Measurements from ENCODE around the gene SCARB1.

The SCARB1 gene

DNA sequence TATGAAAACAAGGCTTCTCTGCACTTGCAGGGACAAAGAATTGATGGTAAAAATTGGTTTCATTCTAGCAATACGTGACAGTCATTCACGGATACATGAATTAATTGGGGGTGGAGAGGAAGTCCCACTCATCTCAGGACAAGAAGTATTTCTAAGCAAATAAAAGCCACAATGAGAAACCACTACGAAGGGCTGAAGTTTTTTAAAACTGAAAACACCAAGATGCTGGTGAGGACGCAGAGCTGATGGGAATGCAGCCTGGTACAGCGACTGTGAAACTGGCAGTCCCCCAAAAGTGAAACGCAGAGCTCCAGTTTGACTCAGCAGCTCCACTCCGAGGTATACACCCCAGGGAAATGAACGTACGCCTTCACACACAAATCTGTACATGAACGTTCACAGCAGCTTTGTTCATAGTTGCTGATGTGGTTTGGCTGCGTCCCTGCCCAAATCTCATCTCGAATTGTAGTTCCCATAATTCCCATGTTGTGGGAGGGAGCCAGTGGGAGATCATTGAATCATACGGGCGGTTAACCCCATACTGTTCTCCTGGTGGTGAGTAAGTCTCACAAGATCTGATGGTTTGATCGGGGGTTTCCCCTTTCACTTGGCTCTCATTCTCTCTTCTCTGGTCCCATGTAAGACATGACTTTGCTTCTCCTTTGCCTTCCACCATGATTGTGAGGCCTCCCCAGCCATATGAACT lies 89.0 kb downstream of the SCARB1 start:
- peak; percentile 82 for DNase-seq (ENCODE audit: low spot score)

GRCh38 chr12:124774054-124774461 lies 89.6 kb downstream of the SCARB1 start:
- DNase-seq (ENCODE audit: low spot score): no peak

DNA sequence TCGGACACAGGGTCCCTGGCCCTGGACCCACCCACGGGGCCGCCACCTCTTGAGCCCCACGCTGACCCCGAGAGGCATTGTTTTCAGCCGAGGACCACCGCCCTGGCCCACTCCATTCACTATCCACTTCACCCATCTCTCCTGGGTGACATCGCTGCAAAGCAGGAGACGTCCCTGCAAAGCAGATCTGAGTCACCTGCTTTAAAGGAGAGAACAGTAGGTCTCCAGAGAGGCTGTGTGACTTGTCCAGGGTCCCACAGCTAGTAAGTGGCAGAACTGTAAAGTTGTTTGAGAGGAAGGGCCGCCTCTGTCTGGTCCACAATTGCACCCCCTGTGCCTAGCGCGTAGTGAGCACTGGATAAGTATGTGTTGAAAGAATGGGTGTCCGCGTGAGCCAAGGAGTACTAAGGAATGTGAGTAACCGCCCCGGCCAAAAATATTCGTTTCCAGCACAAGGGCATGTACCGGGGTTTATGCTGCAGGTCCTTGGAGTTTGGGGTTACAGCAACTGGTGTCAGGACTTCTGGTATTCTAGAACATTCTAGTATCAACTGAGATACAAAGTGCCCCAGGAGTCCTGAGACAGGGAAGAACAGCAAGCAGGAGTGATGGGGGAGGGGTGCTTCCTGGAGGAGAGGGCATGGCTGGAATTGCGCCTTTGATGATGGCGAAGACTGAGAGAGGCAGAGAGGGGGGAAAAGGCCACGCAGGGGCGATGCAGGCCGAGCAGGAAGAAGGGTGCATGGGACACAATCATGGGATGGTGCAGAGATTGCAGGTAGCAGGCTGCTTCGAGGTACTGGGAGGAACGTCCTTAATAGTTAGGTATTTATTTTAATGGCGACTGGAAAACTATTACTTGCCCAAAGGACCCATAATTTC lies 91.1 kb downstream of the SCARB1 start:
- no peak for DNase-seq (ENCODE audit: low spot score)

DNA sequence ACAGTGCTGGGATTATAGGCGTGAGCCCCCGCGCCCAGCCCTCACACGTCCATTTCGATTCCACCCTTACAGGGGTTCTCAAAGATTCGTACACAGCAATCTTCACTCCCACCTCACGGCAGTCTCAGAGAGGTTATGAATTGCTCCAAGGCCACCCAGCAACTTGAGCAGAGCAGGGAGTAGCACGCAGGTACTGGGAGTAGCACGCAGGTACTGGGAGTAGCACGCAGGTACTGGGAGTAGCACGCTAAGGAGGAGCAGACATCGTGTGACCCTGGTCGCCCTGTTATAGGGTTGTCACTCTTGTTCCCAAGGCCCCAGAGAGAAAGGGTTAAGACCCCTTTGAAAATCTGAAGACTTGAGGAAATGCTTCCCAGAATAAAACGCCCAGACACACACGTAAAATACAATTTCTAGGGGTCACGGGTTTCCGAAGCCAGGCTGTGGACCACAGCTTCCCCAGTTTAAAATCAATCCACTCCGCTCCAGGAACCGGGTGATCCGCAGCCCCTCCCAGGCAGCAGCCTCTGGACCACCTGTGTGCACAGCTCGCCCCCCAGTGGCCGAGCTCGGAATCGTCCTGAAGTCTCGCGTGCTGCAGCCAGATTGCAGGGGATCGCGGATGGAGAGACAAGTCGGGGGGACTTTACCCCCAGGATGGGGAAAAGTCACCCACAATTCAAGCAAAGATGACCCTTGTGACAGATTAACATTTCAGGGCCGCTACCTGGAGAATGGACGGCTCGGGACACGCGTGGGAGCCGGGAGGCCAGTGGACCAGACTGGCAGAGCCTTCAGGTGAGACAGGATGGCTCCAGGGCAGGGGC lies 92.0 kb downstream of the SCARB1 start:
- DNase-seq (ENCODE audit: low spot score): peak; percentile 86

DNA sequence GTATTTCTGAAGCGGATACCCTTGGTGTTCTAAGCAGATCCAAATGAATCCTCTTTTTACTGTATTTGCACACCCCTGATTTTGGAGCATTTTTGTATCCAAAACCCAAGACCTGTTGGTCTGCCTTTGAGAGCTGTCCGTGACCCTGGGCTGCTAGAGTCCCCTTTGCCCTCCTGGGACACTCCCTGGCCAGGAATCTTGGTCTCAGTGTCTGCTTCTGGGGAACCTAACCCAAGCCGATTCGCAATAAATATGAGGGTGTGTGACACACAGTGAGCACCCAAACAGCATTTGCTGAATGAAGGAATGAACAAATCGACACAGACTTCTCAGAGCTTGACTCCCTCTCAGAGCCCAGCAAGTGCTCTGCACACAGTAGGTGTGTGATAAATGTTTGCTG lies 92.9 kb downstream of the SCARB1 start:
- no peak for DNase-seq (ENCODE audit: low spot score)

DNA sequence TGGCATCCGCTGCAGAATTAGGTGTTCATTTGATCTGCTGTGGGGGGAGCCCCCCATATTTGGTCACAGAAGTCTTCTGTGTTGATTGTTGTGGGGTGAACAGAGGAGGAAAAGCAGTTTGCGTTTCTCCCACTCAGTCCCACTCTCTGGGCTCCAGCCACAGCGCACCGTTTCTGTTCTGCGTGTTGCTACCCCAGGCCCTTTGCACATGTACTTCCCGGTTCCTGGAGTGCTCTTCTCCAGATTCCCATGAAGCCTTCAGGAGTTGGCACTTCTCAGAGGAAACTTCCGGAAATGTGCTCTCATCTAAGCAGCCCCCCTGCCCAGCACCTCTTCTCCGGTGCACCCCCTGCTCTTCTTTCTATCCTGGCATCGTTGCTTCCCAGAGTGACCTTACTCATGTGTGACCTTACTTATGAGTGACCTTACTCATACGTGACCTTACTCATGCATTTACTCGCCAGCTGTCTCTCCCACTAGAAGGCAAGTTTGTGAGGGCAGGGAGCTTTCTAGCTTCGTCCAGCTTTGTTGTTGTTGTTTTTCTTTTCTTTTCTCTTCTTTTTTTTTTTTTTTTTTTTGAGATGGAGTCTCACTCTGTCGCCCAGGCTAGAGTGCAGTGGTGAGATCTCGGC lies 93.7 kb downstream of the SCARB1 start:
- DNase-seq (ENCODE audit: low spot score): no peak

DNA sequence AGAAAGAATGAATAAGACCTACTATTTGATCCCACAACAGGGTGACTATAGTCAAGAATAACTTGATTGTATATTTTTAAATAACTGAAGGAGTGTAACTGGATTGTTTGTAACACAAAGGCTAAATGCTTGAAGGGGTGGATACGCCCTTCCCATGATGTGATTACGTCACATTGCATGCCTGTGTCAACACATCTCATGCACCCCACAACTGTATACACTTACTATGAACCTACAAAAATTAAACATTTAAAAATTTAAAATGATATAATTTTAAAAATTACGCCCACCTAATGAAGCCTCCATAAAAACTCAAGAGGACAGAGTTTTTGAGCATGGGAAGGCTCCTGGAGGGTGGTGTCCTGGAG lies 94.5 kb downstream of the SCARB1 start:
- DNase-seq (ENCODE audit: low spot score): no peak

- DNase-seq (ENCODE audit: low spot score): no peak
Observed at GRCh38 chr12:124768452-124769162, 95.1 kb downstream of the SCARB1 start.

DNA sequence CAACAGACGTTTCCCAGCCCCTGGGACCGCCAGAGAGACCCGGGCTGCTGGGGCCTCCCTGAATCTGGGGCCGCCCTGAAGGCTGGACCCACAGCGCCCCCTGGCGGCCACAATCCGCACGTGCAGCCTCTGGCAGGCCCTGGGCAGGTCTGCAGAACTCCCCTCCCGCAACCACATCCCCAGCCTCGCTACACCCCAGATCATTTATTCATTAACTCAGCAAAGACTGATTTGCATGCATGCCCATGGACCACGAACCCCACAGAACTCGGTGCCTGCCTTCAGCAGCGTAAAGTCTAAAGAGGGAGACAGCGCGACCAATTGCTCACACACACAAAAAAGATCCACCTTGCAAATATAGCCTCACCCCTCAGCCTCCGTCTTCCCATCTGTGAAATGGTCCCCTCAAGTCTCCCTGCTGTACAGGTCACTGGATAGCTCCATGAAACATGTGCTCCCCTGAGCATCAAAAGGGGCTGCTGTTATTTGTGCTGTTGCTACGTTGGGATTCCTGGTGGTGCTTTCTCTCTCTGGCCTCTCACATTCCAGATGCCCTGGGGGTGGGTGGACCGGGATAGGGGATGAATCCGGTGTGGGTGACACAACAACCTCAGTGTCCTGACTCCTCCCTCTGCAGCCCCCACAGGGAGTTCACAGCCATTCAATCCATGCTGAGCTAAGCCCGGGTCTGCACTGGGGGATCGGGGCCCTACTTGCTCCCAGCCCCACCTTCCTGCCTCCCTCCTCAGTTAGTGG lies 96.4 kb downstream of the SCARB1 start:
- DNase-seq (ENCODE audit: low spot score): peak; percentile 87

GRCh38 chr12:124766727-124767065 lies 97.0 kb downstream of the SCARB1 start:
- no peak for DNase-seq (ENCODE audit: low spot score)

GRCh38 chr12:124765581-124766489 lies 97.8 kb downstream of the SCARB1 start:
- DNase-seq (ENCODE audit: low spot score): peak; percentile 34

DNA sequence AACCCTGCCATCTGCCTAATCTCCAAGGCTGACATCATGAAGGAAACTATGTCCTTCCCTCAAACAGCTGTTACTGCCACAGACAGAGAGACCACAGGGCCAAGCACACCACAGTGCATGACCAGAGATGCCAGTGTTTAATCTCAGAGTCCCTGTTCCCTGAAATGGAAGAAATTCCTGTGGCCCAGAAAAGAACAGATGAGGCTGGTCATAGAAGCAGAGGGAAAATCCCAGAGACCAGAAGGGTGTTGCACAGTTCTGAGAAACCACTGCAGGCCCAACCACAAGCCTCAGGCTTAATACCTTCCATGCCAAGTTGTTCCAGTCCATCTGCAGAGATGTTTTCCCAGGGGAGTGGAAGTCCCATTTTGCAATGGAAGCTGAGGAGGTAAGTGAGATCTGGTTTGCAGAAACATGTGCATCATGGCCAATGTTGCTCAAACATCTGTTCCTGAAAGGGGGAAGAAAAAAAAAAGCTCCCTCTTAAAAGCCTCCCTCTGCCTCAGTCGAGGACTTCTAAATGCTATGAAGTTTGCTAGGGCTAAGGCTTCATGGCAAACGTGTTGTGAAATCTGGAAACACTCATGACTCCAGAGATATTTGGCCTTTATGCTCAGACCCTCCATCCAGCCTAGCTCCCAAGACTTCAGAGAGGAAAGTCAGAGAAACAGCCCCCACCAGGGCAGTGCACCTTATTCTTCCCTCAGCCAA lies 98.6 kb downstream of the SCARB1 start:
- peak; percentile 83 for DNase-seq (ENCODE audit: low spot score)

- peak; percentile 49 for DNase-seq (ENCODE audit: low spot score)
Observed at GRCh38 chr12:124764451-124764850, 99.2 kb downstream of the SCARB1 start.

DNA sequence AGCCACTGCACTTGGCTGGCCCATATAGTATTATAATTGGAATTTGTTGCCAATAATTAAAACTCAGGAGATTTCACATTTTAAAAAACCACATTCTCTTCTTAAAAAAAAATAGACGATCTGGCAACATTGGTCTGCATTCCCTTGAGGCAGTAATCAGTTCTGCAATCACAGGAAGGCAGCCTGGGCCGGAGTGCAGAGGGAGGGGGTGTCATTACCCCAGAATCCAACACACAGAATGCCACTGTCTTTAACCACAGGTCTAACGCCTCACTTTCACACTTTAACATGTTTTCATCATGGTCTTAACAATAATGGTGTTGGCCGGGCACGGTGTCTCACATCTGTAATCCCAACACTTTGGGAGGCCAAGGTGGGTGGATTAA lies 100.1 kb downstream of the SCARB1 start:
- DNase-seq (ENCODE audit: low spot score): no peak

GRCh38 chr12:124762791-124763593 lies 100.7 kb downstream of the SCARB1 start:
- DNase-seq (ENCODE audit: low spot score): no peak

GRCh38 chr12:124762384-124762783 lies 101.3 kb downstream of the SCARB1 start:
- no peak for DNase-seq (ENCODE audit: low spot score)

DNA sequence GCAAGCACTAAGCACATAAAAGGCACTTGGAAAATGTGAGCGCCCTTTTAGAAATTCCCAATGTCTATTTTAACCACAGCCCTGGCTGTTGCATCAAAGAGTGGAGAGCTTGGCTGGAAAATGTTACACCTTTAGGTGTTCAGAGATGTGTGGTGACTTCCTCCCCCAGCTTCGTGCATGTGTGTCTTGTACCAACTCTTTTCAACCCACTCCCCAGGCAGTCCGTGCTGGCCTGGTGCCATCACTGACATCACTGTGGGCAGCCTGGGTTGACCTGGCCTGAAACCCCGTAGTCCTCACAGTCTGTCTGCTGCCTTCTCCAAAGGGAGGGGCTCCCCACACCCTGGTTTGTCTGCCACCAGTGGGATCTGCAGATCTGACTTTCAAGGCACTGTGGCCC lies 101.8 kb downstream of the SCARB1 start:
- no peak for DNase-seq (ENCODE audit: low spot score)

DNA sequence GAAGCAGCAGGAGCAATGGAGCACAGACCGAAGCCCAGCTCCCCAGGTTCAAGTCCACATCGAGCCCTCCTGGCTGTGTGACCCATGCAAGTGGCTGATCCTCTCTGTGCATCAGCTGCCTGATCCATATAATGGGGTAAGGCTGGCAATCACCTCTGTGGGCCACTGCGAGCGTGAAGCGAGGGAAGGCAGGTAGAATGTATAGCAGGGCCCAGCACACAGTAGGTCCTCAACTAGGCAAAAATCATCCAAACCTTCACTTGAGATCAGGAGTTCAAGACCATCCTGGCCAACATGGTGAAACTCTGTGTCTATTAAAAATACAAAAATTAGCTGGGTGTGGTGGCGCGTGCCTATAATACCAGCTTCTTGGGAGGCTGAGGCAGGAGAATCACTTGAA lies 102.6 kb downstream of the SCARB1 start:
- no peak for DNase-seq (ENCODE audit: low spot score)
